Measurements from ENCODE around the gene KRTAP5-7. TPM values are rescaled to one million over a fixed set of nuclear protein-coding genes. Genes with fewer than 3 reads are reported as not detected.

Gene KRTAP5-7
- total and polyA plus RNA-seq, 2 experiments from 2014 or later: not detected

GRCh38 chr11:71507102-71507501, 20.0 kb upstream of the KRTAP5-7 start:
- H3F3A ChIP-seq (replicated peaks; ENCODE audit: low read depth): no peaks in the 10 kb centered on the region
- H3K4me2 ChIP-seq: no peak overlapping the region
- Mint-ChIP-seq H3K36me3 (ENCODE audit: low read depth) (peaks cover 53% of the 10 kb centered on the region), H3K9me3 (peaks cover 64% of the 10 kb centered on the region), H3K27me3 (ENCODE audit: insufficient read depth, low read depth, poor library complexity) (peaks cover 18% of the 10 kb centered on the region), H3K27ac (no peak overlapping the region), H3K4me3 (no peak overlapping the region), H3K4me1 (peaks cover 17% of the 10 kb centered on the region)
- H3K27ac ChIP-seq (ENCODE audit: low read depth): no peak overlapping the region
- no peaks in the 10 kb centered on the region for H3K27me3 ChIP-seq (ENCODE audit: insufficient read depth)
- TF ChIP-seq ETS1 (IDR thresholded peaks at IDR 0.05): no peak
- TF ChIP-seq EZH2phosphoT487 (IDR thresholded peaks at IDR 0.05; ENCODE audit: unreplicated experiment): no peak
- TF ChIP-seq ZNF331 (CRISPR knock-in tag; IDR thresholded peaks at IDR 0.05; ENCODE audit: low read depth): no peak
- TF ChIP-seq EZH2 (IDR thresholded peaks at IDR 0.05; ENCODE audit: low read depth, unreplicated experiment): no peak
- no peak for TF ChIP-seq CREB1 (CRISPR knock-in tag; IDR thresholded peaks at IDR 0.05; ENCODE audit: low read depth)
- TF ChIP-seq REST (IDR thresholded peaks at IDR 0.05; ENCODE audit: unreplicated experiment): no peak
- no peak for TF ChIP-seq NANOG (IDR thresholded peaks at IDR 0.05; ENCODE audit: borderline replicate concordance)
- TF ChIP-seq CTCF (conservative IDR thresholded peaks at IDR 0.05; ENCODE audit: low read depth in 2 of 2): no peak
- TF ChIP-seq POLR2AphosphoS5 (IDR thresholded peaks at IDR 0.05; ENCODE audit: low read depth): no peak
- TF ChIP-seq STAT1 (IDR thresholded peaks at IDR 0.05; ENCODE audit: unreplicated experiment): no peak
- no peak for TF ChIP-seq ZNF462 (CRISPR knock-in tag; IDR thresholded peaks at IDR 0.05)
- no peak for TF ChIP-seq JUNB (IDR thresholded peaks at IDR 0.05; ENCODE audit: unreplicated experiment)
- no peak for TF ChIP-seq ZNF114 (CRISPR knock-in tag; IDR thresholded peaks at IDR 0.05)
- ATAC-seq: no peak
- H3K79me2 ChIP-seq (replicated peaks; ENCODE audit: insufficient read depth): no peaks in the 10 kb centered on the region
- no peak for DNase-seq (ENCODE audit: low spot score)
- no peaks in the 10 kb centered on the region for H4K20me1 ChIP-seq (replicated peaks; ENCODE audit: insufficient read depth)
- no peak overlapping the region for H3K4me3 ChIP-seq
- no peaks in the 10 kb centered on the region for H3K9me2 ChIP-seq (ENCODE audit: insufficient read depth)
- no peaks in the 10 kb centered on the region for H3K36me3 ChIP-seq (ENCODE audit: insufficient read depth)
- no peak overlapping the region for H2AFZ ChIP-seq
- H3K4me1 ChIP-seq (ENCODE audit: insufficient read depth): peaks cover 8% of the 10 kb centered on the region; the same call in 1 of the 2 replicates
